Astrocyte (in vitro differentiated cells and primary cell): ENCODE measurements around the gene HCAR2. TPM values are rescaled to one million over a fixed set of nuclear protein-coding genes. Genes with fewer than 3 reads are reported as not detected.
"Not testable (repeated sequence)": the region's sequence is repeated elsewhere in the genome, so short reads cannot be mapped to it uniquely, and the experiment has no call there.

Experiments used
- DNase-seq: peaks from one replicate; pipeline ENCODE4 v3.0.0-alpha.2; 2010; ENCODE audit warnings: low read depth
- FAIRE-seq: peaks from 2 replicates; lab custom pipeline; 2011; peaks lifted over from hg19 to GRCh38; lab: Jason Lieb, UNC
- H2AFZ ChIP-seq: 2 replicates; pipeline ENCODE4 v1.6.0; 2012; ENCODE audit warnings: low read depth, low read length, inconsistent platforms
- H3K27ac ChIP-seq: 2 replicates; pipeline ENCODE4 v1.5.1; 2011; ENCODE audit warnings: low read depth, low read length, inconsistent platforms
- H3K27me3 ChIP-seq: 2 replicates; pipeline ENCODE4 v1.6.0; 2011; ENCODE audit warnings: low read length, inconsistent platforms; ENCODE audit not compliant: insufficient read depth
- H3K36me3 ChIP-seq: 2 replicates; pipeline ENCODE4 v1.5.1; 2011; ENCODE audit warnings: low read length, inconsistent platforms; ENCODE audit not compliant: insufficient read depth
- H3K4me1 ChIP-seq: 2 replicates; pipeline ENCODE4 v1.5.1; 2011; ENCODE audit warnings: low read length, inconsistent platforms; ENCODE audit not compliant: insufficient read depth
- H3K4me2 ChIP-seq: 2 replicates; pipeline ENCODE4 v1.6.0; 2012; ENCODE audit warnings: low read length, inconsistent platforms
- H3K4me3 ChIP-seq: 2 replicates; pipeline ENCODE4 v1.5.1; 2011; ENCODE audit warnings: low read depth, mild to moderate bottlenecking, low read length, inconsistent platforms; ENCODE audit not compliant: insufficient read depth
- H3K79me2 ChIP-seq: 2 replicates; pipeline ENCODE4 v1.6.0; 2012; ENCODE audit warnings: mild to moderate bottlenecking, low read length, inconsistent platforms; ENCODE audit not compliant: insufficient read depth
- H3K9ac ChIP-seq: 2 replicates; pipeline ENCODE4 v1.6.0; 2012; ENCODE audit warnings: mild to moderate bottlenecking, low read length, inconsistent platforms
- H3K9me3 ChIP-seq: 2 replicates; pipeline ENCODE4 v1.5.1; 2012; ENCODE audit warnings: low read depth, mild to moderate bottlenecking, low read length, inconsistent platforms; ENCODE audit not compliant: insufficient read depth
- H4K20me1 ChIP-seq: 2 replicates; pipeline ENCODE4 v1.6.0; 2012; ENCODE audit warnings: low read length, inconsistent platforms; ENCODE audit not compliant: insufficient read depth
- H3K27ac Mint-ChIP-seq: one replicate; pipeline ENCODE4 v1.8.0; 2021; ENCODE audit warnings: mild to moderate bottlenecking, mixed read lengths; ENCODE audit not compliant: unreplicated experiment
- H3K27me3 Mint-ChIP-seq: one replicate; pipeline ENCODE4 v1.8.0; 2021; ENCODE audit warnings: low read depth, mixed read lengths; ENCODE audit not compliant: unreplicated experiment
- H3K36me3 Mint-ChIP-seq: one replicate; pipeline ENCODE4 v1.8.0; 2021; ENCODE audit warnings: low read depth, mixed read lengths; ENCODE audit not compliant: unreplicated experiment
- H3K4me1 Mint-ChIP-seq: one replicate; pipeline ENCODE4 v1.8.0; 2021; ENCODE audit warnings: low read depth, mixed read lengths; ENCODE audit not compliant: unreplicated experiment
- H3K4me3 Mint-ChIP-seq: one replicate; pipeline ENCODE4 v1.8.0; 2021; ENCODE audit warnings: mild to moderate bottlenecking, moderate library complexity, mixed read lengths; ENCODE audit not compliant: unreplicated experiment
- H3K9me3 Mint-ChIP-seq: one replicate; pipeline ENCODE4 v1.8.0; 2021; ENCODE audit warnings: mild to moderate bottlenecking, mixed read lengths; ENCODE audit not compliant: unreplicated experiment
- CTCF ChIP-seq: IDR thresholded peaks from 2 replicates; pipeline ENCODE4 v1.5.1; 2011; ENCODE audit warnings: low read depth, mild to moderate bottlenecking, inconsistent platforms, low read length, moderate library complexity; ENCODE audit not compliant: insufficient read depth
- EZH2 ChIP-seq: IDR thresholded peaks from 2 replicates; pipeline ENCODE4 v1.6.1; 2012; ENCODE audit warnings: mild to moderate bottlenecking, low read length, inconsistent platforms; ENCODE audit not compliant: insufficient read depth
- total RNA-seq: library from RNA; stranded (reverse); gene quantifications from 2 replicates; pipeline ENCODE4 v1.2.1, GENCODE V29; 2021

Gene HCAR2
- total RNA-seq, 1 donor from 2014 or later: not detected

- DNase-seq, H3K36me3 ChIP-seq, H3K9me3 Mint-ChIP-seq, H3K9me3 ChIP-seq, H3K4me3 Mint-ChIP-seq, H3K9ac ChIP-seq, H3K4me2 ChIP-seq, H3K27ac ChIP-seq, H3K79me2 ChIP-seq, H3K27me3 ChIP-seq, H3K27ac Mint-ChIP-seq, FAIRE-seq, H3K4me3 ChIP-seq, H4K20me1 ChIP-seq, H3K4me1 Mint-ChIP-seq, H3K4me1 ChIP-seq, H2AFZ ChIP-seq, H3K27me3 Mint-ChIP-seq, H3K36me3 Mint-ChIP-seq: not testable (repeated sequence)
Observed at GRCh38 chr12:122676781-122677180, 26.4 kb downstream of the HCAR2 start.

- not testable (repeated sequence) for H3K9me3 Mint-ChIP-seq, H4K20me1 ChIP-seq, H3K27ac ChIP-seq, H3K27ac Mint-ChIP-seq, H2AFZ ChIP-seq, H3K9ac ChIP-seq, FAIRE-seq, H3K27me3 Mint-ChIP-seq, H3K9me3 ChIP-seq, H3K4me2 ChIP-seq, H3K4me3 Mint-ChIP-seq, H3K4me1 ChIP-seq, H3K4me3 ChIP-seq, H3K27me3 ChIP-seq, H3K36me3 ChIP-seq, H3K36me3 Mint-ChIP-seq, H3K79me2 ChIP-seq, H3K4me1 Mint-ChIP-seq, DNase-seq
Observed at GRCh38 chr12:122676015-122676414, 27.1 kb downstream of the HCAR2 start.

DNA sequence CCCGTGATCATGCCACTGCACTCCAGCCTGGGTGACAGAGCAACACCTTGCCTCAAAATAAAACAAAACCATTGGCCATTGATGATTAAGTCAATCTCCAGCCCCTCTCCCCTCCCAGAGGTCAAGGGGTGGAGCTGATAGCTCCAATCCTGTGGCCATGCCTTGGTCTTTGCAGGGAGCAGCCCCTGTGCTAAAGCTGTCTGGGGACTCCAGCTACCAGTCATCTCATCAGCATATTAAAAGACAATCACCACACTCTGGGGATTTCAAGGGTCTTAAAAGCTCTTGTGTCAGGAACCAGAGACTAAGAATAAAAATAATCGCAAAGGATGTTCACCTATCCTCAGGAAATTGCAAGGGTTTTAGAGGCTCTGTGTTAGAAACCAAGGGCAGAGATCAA lies 30.6 kb downstream of the HCAR2 start:
- H4K20me1 ChIP-seq: no peaks in the 10 kb centered on the region
- Mint-ChIP-seq H3K27me3 (peaks cover 5% of the 10 kb centered on the region), H3K4me1 (no peaks in the 10 kb centered on the region), H3K36me3 (peaks cover 2% of the 10 kb centered on the region), H3K9me3 (no peaks in the 10 kb centered on the region), H3K4me3 (no peak overlapping the region), H3K27ac (no peak overlapping the region)
- peaks cover 7% of the 10 kb centered on the region for H3K4me1 ChIP-seq
- no peaks in the 10 kb centered on the region for H3K36me3 ChIP-seq
- H3K4me3 ChIP-seq: no peak overlapping the region
- no peaks in the 10 kb centered on the region for H3K79me2 ChIP-seq
- no peak overlapping the region for H3K4me2 ChIP-seq
- DNase-seq: no peak
- H3K9me3 ChIP-seq: no peaks in the 10 kb centered on the region
- no peak overlapping the region for H3K27ac ChIP-seq
- H2AFZ ChIP-seq: no peak overlapping the region
- FAIRE-seq: no peak
- no peaks in the 10 kb centered on the region for H3K27me3 ChIP-seq
- no peak overlapping the region for H3K9ac ChIP-seq
- TF ChIP-seq CTCF: no peak
- no peak for TF ChIP-seq EZH2
